ENCODE results near the gene ATP8A1. TPM values are rescaled to one million over a fixed set of nuclear protein-coding genes. Genes with fewer than 3 reads are reported as not detected.

Gene ATP8A1
- total and polyA plus RNA-seq, 2 of the 4 experiments (the other 2 are of a cell fraction): 0.12 to 0.36 TPM

GRCh38 chr4:42359711-42360110 is 297.2 kb downstream of the ATP8A1 start:
- ChIA-PET POLR2A (ENCODE audit: unreplicated experiment) (interaction anchor here (1.1 kb wide), 1 partner anchor 9 kb away, joined by 3 read pairs; no protein-coding TSS in a partner anchor), CTCF (interaction anchor here (0.9 to 1.1 kb wide), 2 partner anchors 12 to 77 kb away, joined by 4 to 5 read pairs; no protein-coding TSS in a partner anchor)
- dilution Hi-C loops (cut with HindIII; ENCODE audit: low sequenced_read_pairs, unreplicated experiment) (no loop called here), intact Hi-C loops (cut with micrococcal nuclease) (no loop called here), in situ Hi-C loops (cut with MboI; ENCODE audit: low sequenced_read_pairs) (no loop called here)
- no peak overlapping the region for H2BK120ac ChIP-seq (ENCODE audit: low read depth, low read length)
- no peaks in the 10 kb centered on the region for H3K9me1 ChIP-seq (ENCODE audit: insufficient read depth, low read length)
- DNase-seq (peak; percentile 45), ATAC-seq (ENCODE audit: low read depth) (peak; percentile 69)
- H3K4me1 ChIP-seq (ENCODE audit: control insufficient read depth, insufficient read depth, low read length): peaks cover 9% of the 10 kb centered on the region; the same call in 1 of the 2 replicates
- no peak overlapping the region for H4K8ac ChIP-seq (ENCODE audit: low read depth in 2 of 2, low read length in 2 of 2)
- peak overlapping the region; percentile 82 for H3K4me2 ChIP-seq (ENCODE audit: low read depth, low read length)
- BruUV-seq (replicated peaks): no TSS peak
- no peak overlapping the region for H2AFZ ChIP-seq (replicated peaks; ENCODE audit: low read length, poor library complexity)
- H2AK5ac ChIP-seq (ENCODE audit: low read depth, low read length): no peak overlapping the region
- H4K5ac ChIP-seq (ENCODE audit: low read depth, low read length): no peak overlapping the region
- H2AK9ac ChIP-seq (replicated peaks; ENCODE audit: low read depth, low read length, poor library complexity): no peak overlapping the region
- H3K27me3 ChIP-seq (ENCODE audit: control insufficient read depth, insufficient read depth, low read length): no peaks in the 10 kb centered on the region
- H3K36me3 ChIP-seq (ENCODE audit: control insufficient read depth, insufficient read depth, low read length): no peaks in the 10 kb centered on the region
- H3K4me3 ChIP-seq (ENCODE audit: insufficient read depth, low read depth, low read length): peak overlapping the region; percentile 41
- peak overlapping the region; percentile 70; the same call in 1 of the 2 replicates for H3K27ac ChIP-seq (ENCODE audit: insufficient read depth, low read length)
- no peak overlapping the region for H3K4ac ChIP-seq (ENCODE audit: low read depth, low read length)
- H3K18ac ChIP-seq (ENCODE audit: low read depth, low read length): peak overlapping the region; percentile 61; the same call in 1 of the 2 replicates
- peak overlapping the region; percentile 66 for H3K9ac ChIP-seq (ENCODE audit: low read depth, low read length)
- no peaks in the 10 kb centered on the region for H3K79me1 ChIP-seq (ENCODE audit: low read depth in 1 of 2, low read length in 2 of 2)
- H3K14ac ChIP-seq (replicated peaks; ENCODE audit: low read depth, low read length): no peak overlapping the region
- no peak overlapping the region for H2BK5ac ChIP-seq (ENCODE audit: low read depth, low read length, poor library complexity, severe bottlenecking)
- no peak overlapping the region for H2BK15ac ChIP-seq (ENCODE audit: low read depth, low read length)
- no peak overlapping the region for H4K91ac ChIP-seq (ENCODE audit: insufficient read depth, low read depth, low read length)
- H3K56ac ChIP-seq (ENCODE audit: extremely low read depth, insufficient read depth, low read length): no peak overlapping the region
- no peaks in the 10 kb centered on the region for H4K20me1 ChIP-seq (ENCODE audit: insufficient read depth, low read length)
- peaks cover 2% of the 10 kb centered on the region for H3K9me3 ChIP-seq (ENCODE audit: control insufficient read depth, insufficient read depth, low read length)
- no peak overlapping the region for H3K23ac ChIP-seq (ENCODE audit: low read depth, low read length)
- TF ChIP-seq CTCF (conservative IDR thresholded peaks at IDR 0.05; ENCODE audit: low read depth, low read length): no peak
- TF ChIP-seq FOS (IDR thresholded peaks at IDR 0.05; ENCODE audit: low read depth, low read length): no peak
- TF ChIP-seq RAD21 (IDR thresholded peaks at IDR 0.05; ENCODE audit: low read length): no peak
- no peak for TF ChIP-seq MAZ (IDR thresholded peaks at IDR 0.05; ENCODE audit: borderline replicate concordance, low read depth, low read length)
- TF ChIP-seq, protein P1, sequence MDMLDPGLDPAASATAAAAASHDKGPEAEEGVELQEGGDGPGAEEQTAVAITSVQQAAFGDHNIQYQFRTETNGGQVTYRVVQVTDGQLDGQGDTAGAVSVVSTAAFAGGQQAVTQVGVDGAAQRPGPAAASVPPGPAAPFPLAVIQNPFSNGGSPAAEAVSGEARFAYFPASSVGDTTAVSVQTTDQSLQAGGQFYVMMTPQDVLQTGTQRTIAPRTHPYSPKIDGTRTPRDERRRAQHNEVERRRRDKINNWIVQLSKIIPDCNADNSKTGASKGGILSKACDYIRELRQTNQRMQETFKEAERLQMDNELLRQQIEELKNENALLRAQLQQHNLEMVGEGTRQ (IDR thresholded peaks at IDR 0.05; ENCODE audit: low read depth, low read length): no peak
- no peak for TF ChIP-seq MXI1 (IDR thresholded peaks at IDR 0.05; ENCODE audit: borderline replicate concordance, low read depth, low read length)
- TF ChIP-seq RFX5 (IDR thresholded peaks at IDR 0.05; ENCODE audit: low read depth, low read length): no peak
- no peak for TF ChIP-seq SMC3 (IDR thresholded peaks at IDR 0.05; ENCODE audit: low read depth, low read length)
- TF ChIP-seq MAFK (IDR thresholded peaks at IDR 0.05; ENCODE audit: low read depth, low read length): no peak
- no peak for TF ChIP-seq CEBPB (IDR thresholded peaks at IDR 0.05; ENCODE audit: low read depth, low read length)
- no peak for TF ChIP-seq BHLHE40 (IDR thresholded peaks at IDR 0.05; ENCODE audit: low read depth, low read length)
- TF ChIP-seq NFE2L2 (IDR thresholded peaks at IDR 0.05; ENCODE audit: low read depth, low read length): no peak
- H2BK20ac ChIP-seq (ENCODE audit: low read depth, low read length): no peak overlapping the region
- no CpG with 5 or more reads among the region's 5 CpGs for WGBS, 2 experiments (ENCODE audit: extremely low coverage in 2 of 2, insufficient read length in 1 of 2)

All from IMR-90 (cell line).